GM19324 (cell line): ENCODE results near the gene NLRP13.

ENCODE experiments used
- ATAC-seq: cut with Tn5 transposase; IDR thresholded peaks from one replicate; pipeline ENCODE4 v1.9.1; 2021; ENCODE audit warnings: mild to moderate bottlenecking, moderate library complexity; ENCODE audit not compliant: unreplicated experiment, low FRiP score

NLRP13 gene

DNA sequence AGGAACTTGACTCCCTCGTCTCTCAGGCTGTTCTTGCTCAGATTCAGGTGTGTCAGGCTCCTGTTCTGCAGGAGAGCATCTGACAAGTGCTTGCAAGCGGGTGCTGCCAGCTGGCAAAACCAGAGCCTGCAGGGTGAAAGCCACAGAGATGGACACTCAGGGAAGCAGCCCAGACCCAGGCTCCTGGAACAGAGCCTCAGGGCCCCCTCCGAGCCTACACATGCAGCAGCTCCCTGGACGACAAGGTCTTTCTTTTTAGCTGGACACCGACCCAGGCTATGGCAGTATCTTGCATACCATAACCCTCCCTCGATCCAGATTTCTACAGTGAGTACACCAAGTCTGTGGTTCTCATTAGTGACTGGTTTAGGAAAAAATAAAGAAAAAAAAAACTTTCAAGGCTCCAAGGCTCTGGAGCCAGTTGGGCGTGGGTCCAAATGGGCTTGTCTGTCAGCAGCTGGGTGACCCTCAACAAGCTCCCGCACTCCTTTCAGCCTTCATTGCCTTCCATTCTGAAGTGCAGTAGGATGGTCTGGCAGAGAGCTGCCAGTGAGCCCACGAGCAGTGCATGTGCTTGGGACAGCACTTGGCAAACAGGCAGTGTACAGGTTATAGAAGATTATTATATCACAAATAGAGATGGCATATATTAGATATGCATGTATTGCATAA is 29.9 kb downstream of the NLRP13 start:
- ATAC-seq, result no peak

DNA sequence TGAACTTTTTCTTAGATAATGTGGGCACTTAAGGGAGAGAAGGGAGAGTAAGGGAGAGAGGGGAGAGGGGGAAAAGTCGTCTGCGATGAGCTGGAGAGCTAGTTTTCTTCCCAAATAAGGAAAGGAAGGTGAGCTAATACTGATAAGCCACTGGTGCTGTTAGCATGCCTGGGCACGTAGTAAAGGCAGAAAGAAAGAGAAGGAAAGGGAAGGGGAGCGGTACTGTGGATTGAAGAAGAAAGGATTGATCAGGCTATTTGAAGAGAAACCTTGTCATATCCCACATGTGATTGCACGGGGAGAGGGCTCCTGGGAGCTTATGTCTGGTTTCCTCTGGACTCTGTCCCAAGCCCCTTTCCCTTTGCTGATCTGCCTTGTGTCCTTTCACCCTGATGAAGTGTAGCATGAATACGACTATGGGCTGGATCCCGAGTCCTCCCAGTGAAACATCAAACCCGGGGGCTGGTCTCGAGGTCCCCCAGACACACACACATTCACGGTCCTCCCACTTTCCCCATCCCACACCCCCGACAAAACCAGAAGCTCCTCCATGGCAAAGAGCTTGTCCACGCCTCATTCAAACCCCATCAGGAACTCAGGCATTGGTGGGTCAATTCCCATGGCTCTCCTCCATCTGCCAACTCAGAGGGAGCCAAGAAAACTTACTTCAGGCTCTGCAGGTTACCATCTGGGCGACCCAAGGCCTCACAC is 30.6 kb downstream of the NLRP13 start:
- no peak for ATAC-seq

DNA sequence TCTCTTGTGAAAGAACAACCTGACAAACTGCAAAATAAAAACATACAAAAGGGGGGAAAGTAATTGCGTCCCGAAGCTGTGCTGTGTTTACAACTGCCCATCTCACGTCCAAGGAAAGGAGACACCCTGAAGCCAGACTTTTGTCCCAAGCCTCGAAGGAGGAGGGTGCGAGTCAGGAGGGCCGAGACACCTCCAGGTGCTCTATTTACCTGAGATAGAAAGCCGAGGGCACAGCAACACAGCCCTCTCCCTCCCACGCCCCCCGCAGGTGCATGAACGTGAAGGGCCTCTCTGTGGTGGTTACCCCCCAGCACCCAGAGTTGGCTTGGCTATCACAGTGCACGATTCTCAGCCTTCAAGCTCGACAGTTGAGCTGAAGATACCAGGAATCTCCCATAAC is 33.2 kb downstream of the NLRP13 start:
- ATAC-seq, result no peak

DNA sequence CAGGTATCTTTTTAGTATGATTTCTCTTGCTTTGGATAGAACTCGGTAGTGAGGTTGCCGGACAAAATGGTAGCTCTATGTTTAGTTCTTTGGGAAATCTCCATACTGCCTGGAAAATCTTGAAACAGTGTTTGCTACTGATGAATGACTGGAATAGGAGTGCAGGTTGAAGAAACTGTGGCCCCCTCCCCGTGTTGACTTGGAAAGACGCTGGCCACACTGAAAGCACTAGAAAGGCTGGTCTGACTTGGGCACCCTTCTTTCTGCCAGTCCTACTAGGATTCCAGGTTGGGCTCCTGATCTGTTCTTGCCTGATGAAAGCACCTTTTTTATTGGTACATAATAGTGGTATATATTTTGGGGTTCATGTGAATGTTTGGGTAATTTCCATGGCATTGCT is 49.5 kb downstream of the NLRP13 start:
- ATAC-seq, result no peak

DNA sequence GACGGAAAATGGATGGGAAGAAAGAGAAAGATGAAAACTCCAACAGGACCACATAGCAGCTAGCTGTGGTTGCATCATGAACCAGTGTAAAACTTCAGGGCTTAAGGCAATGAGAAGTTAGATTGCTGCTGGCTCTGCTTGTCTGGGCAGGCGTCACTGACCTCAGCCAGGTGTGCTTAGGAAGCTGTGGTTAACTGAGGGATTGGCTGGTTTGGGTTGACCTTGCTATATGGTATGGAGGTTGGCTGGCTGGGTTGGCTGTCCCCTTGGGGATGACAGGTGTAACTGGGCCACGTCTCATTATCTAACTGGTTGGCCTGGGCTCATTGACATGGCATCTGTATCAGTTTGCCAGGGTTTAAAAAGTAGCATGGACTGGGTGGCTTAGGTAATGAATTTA is 54.9 kb downstream of the NLRP13 start:
- ATAC-seq, result no peak

DNA sequence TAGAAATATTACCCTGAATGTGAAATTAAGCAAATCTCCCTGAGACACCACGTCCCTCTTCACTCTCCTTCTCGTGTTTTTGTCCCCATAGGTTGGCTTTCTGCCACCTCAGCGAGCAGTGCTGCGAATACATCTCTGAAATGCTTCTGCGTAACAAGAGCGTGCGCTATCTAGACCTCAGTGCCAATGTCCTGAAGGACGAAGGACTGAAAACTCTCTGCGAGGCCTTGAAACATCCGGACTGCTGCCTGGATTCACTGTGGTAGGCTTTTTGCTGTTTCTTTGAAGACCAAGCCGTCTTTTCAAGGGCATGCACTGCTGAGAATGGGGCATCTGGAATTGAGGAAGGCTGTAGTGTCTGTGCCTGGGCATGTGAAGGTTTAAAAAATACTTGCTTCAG is 61.4 kb downstream of the NLRP13 start:
- ATAC-seq, result no peak

DNA sequence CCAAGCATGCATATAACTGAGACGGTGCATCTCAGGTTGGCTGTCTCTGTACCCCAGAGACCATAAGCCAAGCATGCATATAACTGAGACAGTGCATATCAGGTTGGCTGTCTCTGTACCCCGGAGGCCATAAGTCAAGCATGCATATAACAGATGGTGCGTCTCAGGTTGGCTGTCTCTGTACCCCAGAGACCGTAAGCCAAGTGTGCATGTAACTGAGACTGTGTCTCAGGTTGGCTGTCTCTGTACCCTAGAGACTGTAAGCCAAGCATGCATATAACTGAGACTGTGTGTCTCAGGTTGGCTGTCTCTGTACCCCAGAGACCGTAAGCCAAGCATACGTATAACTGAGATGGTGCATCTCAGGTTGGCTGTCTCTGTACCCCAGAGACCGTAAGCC is 65.0 kb downstream of the NLRP13 start:
- no peak for ATAC-seq

DNA sequence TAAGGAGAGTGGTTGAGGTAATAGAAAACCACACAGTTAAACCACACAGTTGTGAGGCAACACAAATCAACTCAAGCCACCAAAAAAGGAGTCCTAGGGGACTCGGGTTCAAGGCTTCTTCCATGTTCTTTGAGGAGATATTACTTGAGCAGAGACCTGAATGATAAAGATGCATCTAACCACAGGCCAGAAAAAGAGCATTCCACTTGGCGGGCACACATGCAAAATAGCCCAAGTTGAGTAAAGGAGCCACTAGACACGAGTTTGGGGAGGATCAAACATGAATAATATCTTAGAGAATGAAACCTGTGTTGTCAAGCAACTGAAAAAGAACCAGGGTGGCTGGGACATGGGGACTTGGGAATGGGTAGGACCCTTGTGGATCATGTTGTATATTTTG is 65.6 kb downstream of the NLRP13 start:
- ATAC-seq, result no peak

DNA sequence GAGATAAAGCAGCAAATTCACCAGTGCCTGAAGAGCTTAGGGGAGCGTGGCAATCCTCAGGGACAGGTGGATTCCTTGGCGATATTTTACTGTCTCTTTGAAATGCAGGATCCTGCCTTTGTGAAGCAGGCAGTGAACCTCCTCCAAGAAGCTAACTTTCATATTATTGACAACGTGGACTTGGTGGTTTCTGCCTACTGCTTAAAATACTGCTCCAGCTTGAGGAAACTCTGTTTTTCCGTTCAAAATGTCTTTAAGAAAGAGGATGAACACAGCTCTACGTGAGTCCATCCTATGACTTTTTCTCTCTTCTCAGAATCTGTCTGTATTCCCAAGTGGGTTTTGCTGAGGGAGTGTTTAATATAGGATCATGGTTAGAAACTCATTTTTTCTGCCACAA is 73.2 kb downstream of the NLRP13 start:
- ATAC-seq, result no peak

DNA sequence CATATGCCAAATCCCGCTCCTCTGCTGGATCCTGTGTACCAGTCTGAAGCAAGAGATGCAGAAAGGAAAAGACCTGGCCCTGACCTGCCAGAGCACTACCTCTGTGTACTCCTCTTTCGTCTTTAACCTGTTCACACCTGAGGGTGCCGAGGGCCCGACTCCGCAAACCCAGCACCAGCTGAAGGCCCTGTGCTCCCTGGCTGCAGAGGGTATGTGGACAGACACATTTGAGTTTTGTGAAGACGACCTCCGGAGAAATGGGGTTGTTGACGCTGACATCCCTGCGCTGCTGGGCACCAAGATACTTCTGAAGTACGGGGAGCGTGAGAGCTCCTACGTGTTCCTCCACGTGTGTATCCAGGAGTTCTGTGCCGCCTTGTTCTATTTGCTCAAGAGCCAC is 73.7 kb downstream of the NLRP13 start:
- no peak for ATAC-seq

DNA sequence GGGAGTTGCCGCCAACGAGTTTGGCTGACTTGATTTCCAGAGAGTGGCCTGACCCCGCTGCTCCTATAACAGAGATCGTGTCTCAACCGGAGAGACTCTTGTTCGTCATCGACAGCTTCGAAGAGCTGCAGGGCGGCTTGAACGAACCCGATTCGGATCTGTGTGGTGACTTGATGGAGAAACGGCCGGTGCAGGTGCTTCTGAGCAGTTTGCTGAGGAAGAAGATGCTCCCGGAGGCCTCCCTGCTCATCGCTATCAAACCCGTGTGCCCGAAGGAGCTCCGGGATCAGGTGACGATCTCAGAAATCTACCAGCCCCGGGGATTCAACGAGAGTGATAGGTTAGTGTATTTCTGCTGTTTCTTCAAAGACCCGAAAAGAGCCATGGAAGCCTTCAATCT is 74.2 kb downstream of the NLRP13 start:
- no peak for ATAC-seq

DNA sequence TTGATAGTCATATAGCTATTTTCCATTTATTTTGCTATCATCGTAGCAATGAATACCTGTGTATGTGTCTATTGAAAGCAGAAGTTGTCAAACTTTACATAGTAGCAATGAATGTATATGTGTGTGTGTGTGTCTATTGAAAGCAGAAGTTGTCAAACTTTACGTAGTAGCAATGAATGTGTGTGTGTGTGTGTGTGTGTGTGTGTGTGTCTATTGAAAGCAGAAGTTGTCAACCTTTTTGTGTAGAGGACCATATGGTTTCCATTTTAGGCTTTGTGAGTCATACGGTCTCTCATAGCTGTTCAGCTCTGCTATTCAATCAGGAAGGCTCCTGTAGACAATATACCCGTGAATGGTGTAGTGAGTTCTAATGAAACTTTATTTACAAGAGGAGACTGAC is 75.0 kb downstream of the NLRP13 start:
- ATAC-seq, result no peak

DNA sequence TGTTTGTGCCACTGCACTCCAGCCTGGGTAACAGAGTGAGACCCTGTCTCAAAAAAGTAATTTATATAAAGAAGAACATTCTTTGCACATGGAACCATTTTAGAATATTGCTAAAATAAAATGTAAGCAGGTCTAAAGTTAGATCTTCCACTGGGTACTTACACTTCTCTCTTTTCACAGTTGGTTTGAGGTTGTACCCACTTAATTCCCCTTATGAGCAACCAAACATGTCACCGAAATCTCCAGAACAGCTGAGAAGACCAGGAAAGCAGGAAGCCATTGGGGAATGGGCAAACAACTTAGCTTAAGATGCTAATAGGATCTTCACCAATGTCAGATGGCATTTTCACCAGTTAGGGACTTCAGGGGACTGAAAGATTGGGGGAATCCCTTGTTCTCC is 77.0 kb downstream of the NLRP13 start:
- ATAC-seq, result no peak
